Astrocyte (in vitro differentiated cells and primary cell): ENCODE data around the gene RAX. TPM values are rescaled to one million over a fixed set of nuclear protein-coding genes. Genes with fewer than 3 reads are reported as not detected.
A peak's percentile ranks its signal among the peaks of the same experiment; 100 is the strongest.

Experiments used
- DNase-seq: peaks from one replicate; pipeline ENCODE4 v3.0.0-alpha.2; 2010; ENCODE audit warnings: low read depth
- FAIRE-seq: peaks from 2 replicates; lab custom pipeline; 2011; peaks lifted over from hg19 to GRCh38; lab: Jason Lieb, UNC
- H2AFZ ChIP-seq: 2 replicates; pipeline ENCODE4 v1.6.0; 2012; ENCODE audit warnings: low read depth, low read length, inconsistent platforms
- H3K27ac ChIP-seq: 2 replicates; pipeline ENCODE4 v1.5.1; 2011; ENCODE audit warnings: low read depth, low read length, inconsistent platforms
- H3K27me3 ChIP-seq: 2 replicates; pipeline ENCODE4 v1.6.0; 2011; ENCODE audit warnings: low read length, inconsistent platforms; ENCODE audit not compliant: insufficient read depth
- H3K36me3 ChIP-seq: 2 replicates; pipeline ENCODE4 v1.5.1; 2011; ENCODE audit warnings: low read length, inconsistent platforms; ENCODE audit not compliant: insufficient read depth
- H3K4me1 ChIP-seq: 2 replicates; pipeline ENCODE4 v1.5.1; 2011; ENCODE audit warnings: low read length, inconsistent platforms; ENCODE audit not compliant: insufficient read depth
- H3K4me2 ChIP-seq: 2 replicates; pipeline ENCODE4 v1.6.0; 2012; ENCODE audit warnings: low read length, inconsistent platforms
- H3K4me3 ChIP-seq: 2 replicates; pipeline ENCODE4 v1.5.1; 2011; ENCODE audit warnings: low read depth, mild to moderate bottlenecking, low read length, inconsistent platforms; ENCODE audit not compliant: insufficient read depth
- H3K79me2 ChIP-seq: 2 replicates; pipeline ENCODE4 v1.6.0; 2012; ENCODE audit warnings: mild to moderate bottlenecking, low read length, inconsistent platforms; ENCODE audit not compliant: insufficient read depth
- H3K9ac ChIP-seq: 2 replicates; pipeline ENCODE4 v1.6.0; 2012; ENCODE audit warnings: mild to moderate bottlenecking, low read length, inconsistent platforms
- H3K9me3 ChIP-seq: 2 replicates; pipeline ENCODE4 v1.5.1; 2012; ENCODE audit warnings: low read depth, mild to moderate bottlenecking, low read length, inconsistent platforms; ENCODE audit not compliant: insufficient read depth
- H4K20me1 ChIP-seq: 2 replicates; pipeline ENCODE4 v1.6.0; 2012; ENCODE audit warnings: low read length, inconsistent platforms; ENCODE audit not compliant: insufficient read depth
- H3K27ac Mint-ChIP-seq: one replicate; pipeline ENCODE4 v1.8.0; 2021; ENCODE audit warnings: mild to moderate bottlenecking, mixed read lengths; ENCODE audit not compliant: unreplicated experiment
- H3K27me3 Mint-ChIP-seq: one replicate; pipeline ENCODE4 v1.8.0; 2021; ENCODE audit warnings: low read depth, mixed read lengths; ENCODE audit not compliant: unreplicated experiment
- H3K36me3 Mint-ChIP-seq: one replicate; pipeline ENCODE4 v1.8.0; 2021; ENCODE audit warnings: low read depth, mixed read lengths; ENCODE audit not compliant: unreplicated experiment
- H3K4me1 Mint-ChIP-seq: one replicate; pipeline ENCODE4 v1.8.0; 2021; ENCODE audit warnings: low read depth, mixed read lengths; ENCODE audit not compliant: unreplicated experiment
- H3K4me3 Mint-ChIP-seq: one replicate; pipeline ENCODE4 v1.8.0; 2021; ENCODE audit warnings: mild to moderate bottlenecking, moderate library complexity, mixed read lengths; ENCODE audit not compliant: unreplicated experiment
- H3K9me3 Mint-ChIP-seq: one replicate; pipeline ENCODE4 v1.8.0; 2021; ENCODE audit warnings: mild to moderate bottlenecking, mixed read lengths; ENCODE audit not compliant: unreplicated experiment
- CTCF ChIP-seq: IDR thresholded peaks from 2 replicates; pipeline ENCODE4 v1.5.1; 2011; ENCODE audit warnings: low read depth, mild to moderate bottlenecking, inconsistent platforms, low read length, moderate library complexity; ENCODE audit not compliant: insufficient read depth
- EZH2 ChIP-seq: IDR thresholded peaks from 2 replicates; pipeline ENCODE4 v1.6.1; 2012; ENCODE audit warnings: mild to moderate bottlenecking, low read length, inconsistent platforms; ENCODE audit not compliant: insufficient read depth
- total RNA-seq: library from RNA; stranded (reverse); gene quantifications from 2 replicates; pipeline ENCODE4 v1.2.1, GENCODE V29; 2021

The RAX gene
- total RNA-seq, 1 donor from 2014 or later = not detected

- Histone ChIP-seq H4K20me1 (no peaks in the 10 kb centered on the region), H3K27ac (no peak overlapping the region), H3K9me3 (no peaks in the 10 kb centered on the region), H3K4me3 (no peak overlapping the region), H3K9ac (no peak overlapping the region), H3K36me3 (no peaks in the 10 kb centered on the region), H3K27me3 (peaks cover 75% of the 10 kb centered on the region), H3K79me2 (no peaks in the 10 kb centered on the region), H3K4me2 (peak overlapping the region; percentile 56), H3K4me1 (peaks cover 2% of the 10 kb centered on the region), H2AFZ (no peak overlapping the region)
- H3K4me1 Mint-ChIP-seq = peaks cover 7% of the 10 kb centered on the region
- H3K27me3 Mint-ChIP-seq = peaks cover 87% of the 10 kb centered on the region
- no peak for DNase-seq
- H3K9me3 Mint-ChIP-seq = no peaks in the 10 kb centered on the region
- no peak for TF ChIP-seq CTCF
- TF ChIP-seq EZH2 = peak; percentile 3
- no peaks in the 10 kb centered on the region for H3K36me3 Mint-ChIP-seq
- no peak for FAIRE-seq
- H3K27ac Mint-ChIP-seq = peak overlapping the region; percentile 55
- peak overlapping the region; percentile 77 for H3K4me3 Mint-ChIP-seq
Measured at GRCh38 chr18:59220164-59220783, 53.0 kb downstream of the RAX start.

DNA sequence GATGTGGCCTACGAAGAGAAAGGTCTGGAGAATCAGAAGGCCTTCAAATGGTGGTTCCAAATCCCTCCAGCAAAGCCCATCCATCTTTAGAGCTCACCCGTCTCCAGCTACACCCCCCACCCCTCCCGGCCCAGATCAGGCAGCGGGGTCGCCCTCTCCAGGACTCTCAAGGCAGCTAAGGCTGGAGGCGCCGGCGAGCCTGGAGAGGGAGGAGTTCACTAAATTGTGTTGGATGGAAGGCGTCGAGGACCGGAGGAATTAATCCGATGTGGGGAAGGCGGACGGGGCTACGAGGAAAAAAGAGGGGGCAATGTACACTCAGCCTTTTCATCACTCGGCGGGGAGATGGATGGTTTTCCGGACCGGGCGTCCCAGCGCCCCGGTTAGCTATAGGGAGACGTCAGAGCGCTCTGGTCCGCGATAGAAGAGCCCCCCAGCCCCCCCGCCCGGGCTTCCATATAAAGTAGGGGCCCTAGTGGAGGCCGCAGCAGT, 53.5 kb downstream of the RAX start, which contains the start of gene GRP:
TSS of gene GRP (plus strand) at position 487 of the 492 bp plus-strand sequence. CDS start 108 bp downstream, outside the sequence.
- no peak within 1 kb of the TSS for H3K9ac ChIP-seq
- H4K20me1 ChIP-seq = no peaks in the 10 kb centered on the region
- no peak within 1 kb of the TSS for H3K4me3 ChIP-seq
- H3K36me3 Mint-ChIP-seq = no peaks in the 10 kb centered on the region
- no peaks in the 10 kb centered on the region for H3K79me2 ChIP-seq
- H3K27me3 Mint-ChIP-seq = peaks cover 87% of the 10 kb centered on the region
- H3K36me3 ChIP-seq = no peaks in the 10 kb centered on the region
- H3K27me3 ChIP-seq = peaks cover 71% of the 10 kb centered on the region
- peak within 1 kb of the TSS; percentile 37 for H2AFZ ChIP-seq
- H3K4me1 Mint-ChIP-seq = peaks cover 7% of the 10 kb centered on the region
- peak within 1 kb of the TSS; percentile 77 for H3K4me3 Mint-ChIP-seq
- DNase-seq (no peak), FAIRE-seq (no peak)
- no peaks in the 10 kb centered on the region for H3K9me3 Mint-ChIP-seq
- H3K4me2 ChIP-seq = peak within 1 kb of the TSS; percentile 56
- TF ChIP-seq EZH2 = no peak
- TF ChIP-seq CTCF = no peak
- H3K27ac Mint-ChIP-seq = peak within 1 kb of the TSS; percentile 55
- no peaks in the 10 kb centered on the region for H3K9me3 ChIP-seq
- H3K4me1 ChIP-seq = peaks cover 2% of the 10 kb centered on the region
- H3K27ac ChIP-seq = no peak within 1 kb of the TSS

- Mint-ChIP-seq H3K36me3 (no peaks in the 10 kb centered on the region), H3K4me3 (no peak overlapping the region), H3K27me3 (peaks cover 82% of the 10 kb centered on the region), H3K9me3 (peaks cover 3% of the 10 kb centered on the region), H3K4me1 (peaks cover 7% of the 10 kb centered on the region), H3K27ac (no peak overlapping the region)
- Histone ChIP-seq H4K20me1 (no peaks in the 10 kb centered on the region), H3K36me3 (no peaks in the 10 kb centered on the region), H3K4me2 (no peak overlapping the region), H3K27ac (no peak overlapping the region), H3K4me1 (peaks cover 2% of the 10 kb centered on the region), H3K9ac (no peak overlapping the region), H3K79me2 (no peaks in the 10 kb centered on the region), H2AFZ (no peak overlapping the region), H3K9me3 (no peaks in the 10 kb centered on the region), H3K4me3 (no peak overlapping the region), H3K27me3 (peaks cover 62% of the 10 kb centered on the region)
- DNase-seq (no peak), FAIRE-seq (no peak)
- TF ChIP-seq EZH2 (no peak), CTCF (no peak)
Measured at GRCh38 chr18:59218018-59218417, 55.2 kb downstream of the RAX start.
